ENCODE measurements around the gene NR4A3.

- no peak for TF ChIP-seq YY1 (IDR thresholded peaks at IDR 0.05; ENCODE audit: insufficient read depth, insufficient read length)
- no peak for TF ChIP-seq SUZ12 (IDR thresholded peaks at IDR 0.05; ENCODE audit: extremely low read depth, insufficient read depth, insufficient read length)
- TF ChIP-seq ZNF274 (IDR thresholded peaks at IDR 0.05; ENCODE audit: low read depth, low read length) = no peak
These were observed 47.2 kb downstream of the NR4A3 start for GRCh38 chr9:99868845-99869244.
